Naive thymus-derived CD8-positive, alpha-beta T cell (primary cell): Measurements from ENCODE around the gene ALG1L2. TPM values are rescaled to one million over a fixed set of nuclear protein-coding genes. Genes with fewer than 3 reads are reported as not detected.
"Not testable (repeated sequence)": the region's sequence is repeated elsewhere in the genome, so short reads cannot be mapped to it uniquely, and the experiment has no call there.

Experiments used
- ATAC-seq, 2 donors: fragments of 150-1000 bp; cut with Tn5 transposase in 1 of 2; sonication (Bioruptor Pico), chemical (Tn5 transposase) in 1 of 2; 1 replicate in 1 of 2; 2 replicates in 1 of 2; pipeline ENCODE4 v1.10.0; 2021; ENCODE audit warnings: mild to moderate bottlenecking in 2 of 2, moderate library complexity in 2 of 2
- POLR2A ChIA-PET: fragments of 350-600 bp; sonication (Branson Sonifier 250); formaldehyde crosslinking; loops from one replicate; lab custom pipeline; 2021; ENCODE audit warnings: antibody characterized with exemption; lab: Charles Lee
- DNase-seq, 10 donors: peaks; one replicate each; pipeline versions ENCODE4 v3.0.0 to v3.0.0-alpha.2; 2020 to 2022
- H3K27ac Mint-ChIP-seq, 10 donors: one replicate each; pipeline ENCODE4 v1.8.0; 2020 to 2022; ENCODE audit warnings: mild to moderate bottlenecking in 10 of 10, mixed read lengths in 10 of 10, moderate library complexity in 4 of 10, inconsistent platforms in 1 of 10
- H3K27me3 Mint-ChIP-seq, 5 donors: one replicate each; pipeline ENCODE4 v1.8.0; 2021 to 2022; ENCODE audit warnings: mixed read lengths in 5 of 5
- H3K36me3 Mint-ChIP-seq, 3 donors: one replicate each; pipeline ENCODE4 v1.8.0; 2020 to 2022; ENCODE audit warnings: mixed read lengths in 3 of 3, mild to moderate bottlenecking in 2 of 3, inconsistent platforms in 1 of 3
- H3K4me1 Mint-ChIP-seq, 4 donors: one replicate each; pipeline ENCODE4 v1.8.0; 2021 to 2022; ENCODE audit warnings: mixed read lengths in 4 of 4
- H3K4me3 Mint-ChIP-seq, 10 donors: one replicate each; pipeline ENCODE4 v1.8.0; 2020 to 2022; ENCODE audit warnings: mild to moderate bottlenecking in 10 of 10, mixed read lengths in 10 of 10, moderate library complexity in 6 of 10, inconsistent platforms in 1 of 10
- H3K9me3 Mint-ChIP-seq, 9 donors: one replicate each; pipeline ENCODE4 v1.8.0; 2020 to 2022; ENCODE audit warnings: mixed read lengths in 9 of 9, mild to moderate bottlenecking in 3 of 9, inconsistent platforms in 1 of 9, moderate library complexity in 1 of 9
- polyA plus RNA-seq, 3 donors: library from polyadenylated mRNA; unstranded; fragments of 300-500 nt; fragmentation: Illumina TruSeq; gene quantifications; one replicate each; pipeline ENCODE4 v1.2.3, GENCODE V29; 2021
- total RNA-seq, 8 experiments: library from RNA in 2 of 8; stranded (reverse) in 2 of 8; gene quantifications; one replicate each; pipeline ENCODE4 v1.2.3 and lab custom pipeline; 2021 to 2026

Gene ALG1L2
- total and polyA plus RNA-seq, 5 experiments from 2014 or later: 0.37 to 6.7 (median 4.5) TPM; not detected in 2

GRCh38 chr3:130097690-130098638 lies 16.3 kb downstream of the ALG1L2 start:
- Mint-ChIP-seq H3K27ac (peak overlapping the region in 1 of 10 donors; percentile 55), H3K4me1 (peaks cover 8 to 39% (median 31%) of the 10 kb centered on the region in 4 donors)
- H3K36me3 Mint-ChIP-seq, ATAC-seq, POLR2A ChIA-PET, H3K9me3 Mint-ChIP-seq, H3K27me3 Mint-ChIP-seq, H3K4me3 Mint-ChIP-seq: not testable (repeated sequence)
- peak in 8 of 10 donors; percentile 38 to 71 (median 48) for DNase-seq

GRCh38 chr3:130098639-130099385 lies 17.2 kb downstream of the ALG1L2 start:
- not testable (repeated sequence) for H3K36me3 Mint-ChIP-seq, DNase-seq, ATAC-seq, H3K27me3 Mint-ChIP-seq, H3K4me3 Mint-ChIP-seq, H3K9me3 Mint-ChIP-seq
- POLR2A ChIA-PET: interaction anchor here (0.7 kb wide), 1 partner anchor 9 kb away, joined by 3 read pairs; no protein-coding TSS in a partner anchor
- Mint-ChIP-seq H3K27ac (peak overlapping the region in 1 of 10 donors; percentile 55), H3K4me1 (peaks cover 4 to 30% (median 23%) of the 10 kb centered on the region in 4 donors)

- POLR2A ChIA-PET, H3K4me3 Mint-ChIP-seq: not testable (repeated sequence)
Measured at GRCh38 chr3:130102545-130102944, 20.9 kb downstream of the ALG1L2 start.

GRCh38 chr3:130104191-130104590 lies 22.6 kb downstream of the ALG1L2 start:
- POLR2A ChIA-PET, H3K4me3 Mint-ChIP-seq, H3K4me1 Mint-ChIP-seq, H3K27me3 Mint-ChIP-seq, ATAC-seq, H3K36me3 Mint-ChIP-seq, DNase-seq, H3K9me3 Mint-ChIP-seq: not testable (repeated sequence)
- H3K27ac Mint-ChIP-seq: peak overlapping the region in 2 of 10 donors; percentile 27 to 57

More at GRCh38 chr3:130102545-130102944, 20.9 kb downstream of the ALG1L2 start:
- H3K36me3 Mint-ChIP-seq, H3K27ac Mint-ChIP-seq, H3K9me3 Mint-ChIP-seq, DNase-seq, H3K27me3 Mint-ChIP-seq, ATAC-seq: not testable (repeated sequence)
- peaks cover 5 to 16% (median 10%) of the 10 kb centered on the region in 4 donors for H3K4me1 Mint-ChIP-seq

- H3K9me3 Mint-ChIP-seq, H3K27ac Mint-ChIP-seq, ATAC-seq, DNase-seq, H3K36me3 Mint-ChIP-seq, H3K27me3 Mint-ChIP-seq: not testable (repeated sequence)
- POLR2A ChIA-PET: interaction anchor here (0.6 kb wide), 1 partner anchor 8 kb away, joined by 3 read pairs; no protein-coding TSS in a partner anchor
- H3K4me3 Mint-ChIP-seq: peak overlapping the region in 1 of 10 donors; percentile 7
- peaks cover 8 to 24% (median 16%) of the 10 kb centered on the region in 4 donors for H3K4me1 Mint-ChIP-seq
Measured at GRCh38 chr3:130107333-130107995, 25.8 kb downstream of the ALG1L2 start.

GRCh38 chr3:130108836-130109585 lies 27.4 kb downstream of the ALG1L2 start:
- H3K4me3 Mint-ChIP-seq, H3K36me3 Mint-ChIP-seq, DNase-seq, ATAC-seq, POLR2A ChIA-PET, H3K9me3 Mint-ChIP-seq, H3K27me3 Mint-ChIP-seq: not testable (repeated sequence)
- Mint-ChIP-seq H3K4me1 (peaks cover 11 to 33% (median 23%) of the 10 kb centered on the region in 4 donors), H3K27ac (peak overlapping the region in 1 of 10 donors; percentile 53)

- Mint-ChIP-seq H3K4me1 (peaks cover 12 to 42% (median 23%) of the 10 kb centered on the region in 4 donors), H3K4me3 (peak overlapping the region; percentile 91 to 100 (median 96)), H3K27ac (peak overlapping the region; percentile 60 to 100 (median 100))
- ATAC-seq, H3K27me3 Mint-ChIP-seq, H3K9me3 Mint-ChIP-seq, H3K36me3 Mint-ChIP-seq: not testable (repeated sequence)
- DNase-seq: peak in 1 of 10 donors; percentile 13
- POLR2A ChIA-PET: interaction anchor here (2.5 kb wide), 1 partner anchor 783 kb away, joined by 9 read pairs; the partner anchor contains the start of gene ATP2C1
Measured at GRCh38 chr3:130110386-130111169, 28.9 kb downstream of the ALG1L2 start.

GRCh38 chr3:130111185-130111864 lies 29.7 kb downstream of the ALG1L2 start:
- no peaks in the 10 kb centered on the region for H3K27me3 Mint-ChIP-seq
- ATAC-seq: peak; percentile 99
- POLR2A ChIA-PET: interaction anchor here (1.0 to 2.5 kb wide), 3 partner anchors 13 to 782 kb away, joined by 3 to 9 read pairs (median 3); partner anchors contain the start of gene ATP2C1
- peak overlapping the region; percentile 88 to 100 (median 100) for H3K27ac Mint-ChIP-seq
- DNase-seq: peak; percentile 97 to 100 (median 99)
- peaks cover 9 to 38% (median 22%) of the 10 kb centered on the region in 4 donors for H3K4me1 Mint-ChIP-seq
- no peaks in the 10 kb centered on the region for H3K9me3 Mint-ChIP-seq
- H3K36me3 Mint-ChIP-seq: no peaks in the 10 kb centered on the region
- peak overlapping the region; percentile 91 to 100 (median 96) for H3K4me3 Mint-ChIP-seq

- peak; percentile 55 to 65 for ATAC-seq
- H3K27ac Mint-ChIP-seq: peak overlapping the region; percentile 88 to 100 (median 100)
- not testable (repeated sequence) for H3K36me3 Mint-ChIP-seq, H3K9me3 Mint-ChIP-seq, H3K27me3 Mint-ChIP-seq
- peak overlapping the region; percentile 91 to 100 (median 96) for H3K4me3 Mint-ChIP-seq
- POLR2A ChIA-PET: interaction anchor here (0.8 to 2.5 kb wide), 5 partner anchors 12 to 914 kb away, joined by 3 to 9 read pairs (median 3); partner anchors contain the start of genes ASTE1, ATP2C1 and NEK11
- DNase-seq: peak; percentile 94 to 100 (median 99)
- peaks cover 9 to 38% (median 22%) of the 10 kb centered on the region in 4 donors for H3K4me1 Mint-ChIP-seq
Measured at GRCh38 chr3:130111865-130112747, 30.5 kb downstream of the ALG1L2 start.
